Measurements from ENCODE around the gene ARL14. TPM values are rescaled to one million over a fixed set of nuclear protein-coding genes. Genes with fewer than 3 reads are reported as not detected.
"Not testable (repeated sequence)": the region's sequence is repeated elsewhere in the genome, so short reads cannot be mapped to it uniquely, and the experiment has no call there.

Gene ARL14
- total RNA-seq, 1 donor from 2014 or later, result not detected

GRCh38 chr3:160709477-160710182 is 32.7 kb downstream of the ARL14 start:
- intact Hi-C loops (cut with micrococcal nuclease), result loop anchor here (5.0 kb wide), 1 partner anchor 713 kb away; no protein-coding TSS in a partner anchor
- Mint-ChIP-seq H3K9me3 (no peaks in the 10 kb centered on the region), H3K4me3 (no peak overlapping the region), H3K36me3 (ENCODE audit: low read depth) (no peaks in the 10 kb centered on the region), H3K27ac (no peak overlapping the region), H3K27me3 (ENCODE audit: insufficient read depth) (peaks cover 15% of the 10 kb centered on the region), H3K4me1 (ENCODE audit: low read depth) (no peaks in the 10 kb centered on the region)
- no peak for DNase-seq (ENCODE audit: low spot score)

DNA sequence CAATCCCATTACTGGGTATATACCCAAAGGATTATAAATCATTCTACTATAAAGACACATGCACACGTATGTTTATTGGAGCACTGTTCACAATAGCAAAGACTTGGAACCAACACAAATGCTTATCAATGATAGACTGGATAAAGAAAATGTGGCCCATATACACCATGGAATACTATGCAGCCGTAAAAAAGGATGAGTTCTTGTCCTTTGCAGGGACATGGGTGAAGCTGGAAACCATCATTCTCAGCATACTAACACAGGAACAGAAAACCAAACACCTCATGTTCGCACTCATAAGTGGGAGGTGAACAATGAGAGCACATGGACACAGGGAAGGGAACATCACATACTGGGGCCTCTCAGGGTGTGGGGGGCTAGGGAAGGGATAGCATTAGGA is 36.2 kb downstream of the ARL14 start:
- H3K36me3 Mint-ChIP-seq (ENCODE audit: low read depth); intact Hi-C loops (cut with micrococcal nuclease); H3K27ac Mint-ChIP-seq; H3K4me3 Mint-ChIP-seq; H3K9me3 Mint-ChIP-seq; H3K4me1 Mint-ChIP-seq (ENCODE audit: low read depth); DNase-seq (ENCODE audit: low spot score): not testable (repeated sequence)
- peaks cover 13% of the 10 kb centered on the region for H3K27me3 Mint-ChIP-seq (ENCODE audit: insufficient read depth)

DNA sequence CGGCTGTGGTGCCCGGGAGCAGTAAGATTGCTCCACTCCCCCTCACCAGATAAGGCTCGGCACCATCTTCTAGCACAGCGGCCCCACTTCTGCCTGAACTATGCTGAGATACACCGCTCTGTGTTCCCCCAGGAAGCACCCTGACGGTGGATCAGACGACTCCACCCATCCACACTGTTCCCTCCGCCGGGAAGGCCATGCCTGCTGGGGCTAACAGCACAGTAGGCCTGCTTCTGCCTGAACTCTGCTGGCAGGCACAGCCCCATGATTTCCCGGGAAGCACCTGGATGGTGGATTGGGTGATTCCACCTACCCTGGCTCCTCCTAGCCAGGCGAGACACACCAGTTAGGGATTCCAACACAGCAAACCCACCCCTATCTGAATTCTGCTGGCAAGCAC is 42.8 kb downstream of the ARL14 start:
- Mint-ChIP-seq H3K4me1 (ENCODE audit: low read depth) (no peaks in the 10 kb centered on the region), H3K4me3 (no peak overlapping the region), H3K27ac (no peak overlapping the region), H3K36me3 (ENCODE audit: low read depth) (no peaks in the 10 kb centered on the region), H3K27me3 (ENCODE audit: insufficient read depth) (peaks cover 14% of the 10 kb centered on the region), H3K9me3 (no peaks in the 10 kb centered on the region)
- DNase-seq (ENCODE audit: low spot score), result no peak
- intact Hi-C loops (cut with micrococcal nuclease), result no loop called here

DNA sequence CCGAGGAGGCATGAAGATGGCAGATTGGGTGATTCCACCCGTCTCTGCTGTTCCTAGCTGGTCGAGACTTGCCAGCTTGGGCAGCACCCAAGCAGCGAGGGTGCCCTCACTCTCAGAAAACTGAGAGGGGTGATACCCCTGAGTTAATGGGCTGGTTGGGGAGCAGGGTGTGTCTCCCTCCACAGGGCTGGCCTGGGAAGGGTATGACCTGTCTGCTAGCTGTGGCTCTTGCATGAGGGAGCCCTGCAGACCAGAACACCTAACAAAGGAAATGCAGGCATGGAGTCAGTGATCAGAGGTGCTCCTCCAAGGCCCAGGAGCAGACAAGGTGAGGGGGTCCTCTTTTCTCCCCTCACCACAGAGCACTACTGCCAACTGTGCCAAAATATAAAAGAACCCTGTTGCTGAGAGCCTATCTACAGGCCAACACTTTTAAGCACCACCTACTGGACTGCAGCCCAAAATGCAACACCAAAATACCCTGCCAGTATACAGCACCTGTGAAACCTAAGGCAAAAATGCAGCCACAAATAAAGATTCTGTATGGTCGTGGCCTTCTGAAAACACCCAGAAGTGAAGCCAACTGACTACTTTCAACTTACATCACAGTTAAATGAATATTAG is 43.3 kb downstream of the ARL14 start:
- Mint-ChIP-seq H3K36me3 (ENCODE audit: low read depth) (no peaks in the 10 kb centered on the region), H3K9me3 (no peaks in the 10 kb centered on the region), H3K27ac (no peak overlapping the region), H3K27me3 (ENCODE audit: insufficient read depth) (peaks cover 18% of the 10 kb centered on the region), H3K4me1 (ENCODE audit: low read depth) (no peaks in the 10 kb centered on the region), H3K4me3 (no peak overlapping the region)
- intact Hi-C loops (cut with micrococcal nuclease), result no loop called here
- no peak for DNase-seq (ENCODE audit: low spot score)

DNA sequence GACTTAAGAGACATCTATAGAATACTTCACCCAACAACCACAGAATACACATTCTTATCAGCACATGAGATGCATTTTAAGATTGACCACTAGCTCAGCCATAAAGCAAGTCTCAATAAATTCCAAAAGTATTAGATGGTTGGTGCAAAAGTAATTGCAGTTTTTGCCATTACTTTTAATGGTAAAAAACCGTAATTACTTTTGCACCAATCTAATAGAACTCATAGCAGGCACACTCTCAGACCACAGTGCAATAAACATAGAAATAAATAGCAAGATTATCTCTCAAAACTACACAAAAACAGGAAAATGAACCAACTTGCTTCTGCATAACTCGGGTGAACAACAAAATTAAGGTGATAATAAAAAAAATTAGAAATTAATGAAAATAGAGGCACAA is 45.4 kb downstream of the ARL14 start:
- no peak overlapping the region for H3K4me3 Mint-ChIP-seq
- no peak for DNase-seq (ENCODE audit: low spot score)
- intact Hi-C loops (cut with micrococcal nuclease), result no loop called here
- H3K9me3 Mint-ChIP-seq, result no peaks in the 10 kb centered on the region
- no peaks in the 10 kb centered on the region for H3K4me1 Mint-ChIP-seq (ENCODE audit: low read depth)
- no peak overlapping the region for H3K27ac Mint-ChIP-seq
- H3K27me3 Mint-ChIP-seq (ENCODE audit: insufficient read depth), result peaks cover 13% of the 10 kb centered on the region
- H3K36me3 Mint-ChIP-seq (ENCODE audit: low read depth), result no peaks in the 10 kb centered on the region

DNA sequence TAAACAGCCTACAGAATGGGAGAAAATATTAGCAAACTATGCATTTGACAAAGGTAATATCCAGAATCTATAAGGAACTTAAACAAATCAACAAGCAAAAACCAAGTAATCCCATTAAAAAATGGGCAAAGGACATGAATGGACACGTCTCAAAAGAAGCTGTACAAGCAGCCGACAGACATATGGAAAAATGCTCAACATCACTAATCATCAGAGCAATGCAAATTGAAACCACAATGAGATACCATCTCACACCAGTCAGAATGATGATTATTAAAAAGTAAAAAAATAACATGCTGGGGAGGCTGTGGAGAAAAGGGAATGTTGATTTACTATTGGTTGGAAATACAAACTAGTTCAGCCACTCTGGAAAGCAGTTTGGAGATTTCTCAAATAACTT is 48.4 kb downstream of the ARL14 start:
- no peaks in the 10 kb centered on the region for H3K4me1 Mint-ChIP-seq (ENCODE audit: low read depth)
- H3K4me3 Mint-ChIP-seq, result no peak overlapping the region
- H3K27me3 Mint-ChIP-seq (ENCODE audit: insufficient read depth), result peaks cover 10% of the 10 kb centered on the region
- H3K27ac Mint-ChIP-seq, result no peak overlapping the region
- no peak for DNase-seq (ENCODE audit: low spot score)
- H3K36me3 Mint-ChIP-seq (ENCODE audit: low read depth), result no peaks in the 10 kb centered on the region
- intact Hi-C loops (cut with micrococcal nuclease), result no loop called here
- no peaks in the 10 kb centered on the region for H3K9me3 Mint-ChIP-seq

Other genes starting within 250 kb of the ARL14 start
- gene TRIM59, start 227.4 kb upstream of the ARL14 start, total RNA-seq, result 33.1 and 33.2 TPM in 2 replicates
- 73.5 and 77.7 TPM in 2 replicates for gene KPNA4, start 111.6 kb upstream of the ARL14 start, total RNA-seq
- gene PPM1L, start 79.1 kb downstream of the ARL14 start, total RNA-seq, result 2.7 and 3.3 TPM in 2 replicates